GM12878 (cell line): ENCODE measurements around the gene HRCT1. TPM values are rescaled to one million over a fixed set of nuclear protein-coding genes. Genes with fewer than 3 reads are reported as not detected.

ENCODE experiments used
- ATAC-seq: fragments of 200-7000 bp; cut with Tn5 transposase; 3 replicates; pipeline ENCODE4 v1.9.1; 2020; ENCODE audit warnings: mild to moderate bottlenecking, moderate library complexity
- BruUV-seq: library from RNA; stranded (reverse); fragments of 400-500 nt; replicated peaks from 2 replicates; lab custom pipeline; 2021; lab: Mats Ljungman, UMichigan
- CTCF ChIA-PET: fragments of 300-600 bp; sonication (Branson Sonifier 250); formaldehyde crosslinking; extraction: SDS; loops from one replicate; lab custom pipeline; 2021; ENCODE audit warnings: inconsistent platforms; lab: Yijun Ruan, JAX
- POLR2A ChIA-PET: fragments of 350-600 bp; formaldehyde crosslinking; extraction: SDS; loops from one replicate; lab custom pipeline; 2021; ENCODE audit warnings: inconsistent platforms; lab: Charles Lee
- RAD21 ChIA-PET: fragments of 300-600 bp; sonication (Branson Sonifier 250); formaldehyde crosslinking; loops from one replicate; lab custom pipeline; 2023; ENCODE audit warnings: antibody characterized with exemption; ENCODE audit not compliant: unreplicated experiment; lab: Charles Lee
- SMC1A ChIA-PET: fragments of 300-600 bp; sonication (Branson Sonifier 250); formaldehyde crosslinking; loops from one replicate; lab custom pipeline; 2023; ENCODE audit not compliant: unreplicated experiment, uncharacterized antibody; lab: Charles Lee
- DNase-seq: peaks from one replicate; pipeline ENCODE4 v3.0.0-alpha.2; 2011; ENCODE audit warnings: low read depth, low spot score
- FAIRE-seq: peaks from 3 replicates; lab custom pipeline; 2011; peaks lifted over from hg19 to GRCh38; lab: Jason Lieb, UNC
- H2AFZ ChIP-seq: 2 replicates; pipeline ENCODE4 v1.6.0; 2011; ENCODE audit warnings: low read depth, low read length, control low read depth; ENCODE audit not compliant: control insufficient read depth
- H3K27ac ChIP-seq: 2 replicates; pipeline ENCODE4 v1.5.1; 2011; ENCODE audit warnings: control low read depth; ENCODE audit not compliant: control insufficient read depth, insufficient read depth
- H3K27me3 ChIP-seq, 2 experiments: replicated peaks in 1 of 2; 2 replicates each; pipeline versions ENCODE4 v1.6.0 to v1.6.1; 2011; ENCODE audit warnings: low read length in 1 of 2; ENCODE audit not compliant: control insufficient read depth in 2 of 2, insufficient read depth in 2 of 2
- H3K36me3 ChIP-seq, 2 experiments: 2 replicates each; pipeline ENCODE4 v1.5.1; 2011; ENCODE audit warnings: low read length in 1 of 2; ENCODE audit not compliant: control insufficient read depth in 2 of 2, insufficient read depth in 2 of 2
- H3K4me1 ChIP-seq: 2 replicates; pipeline ENCODE4 v1.6.1; 2011; ENCODE audit warnings: mild to moderate bottlenecking, low read length, moderate library complexity, mixed read lengths; ENCODE audit not compliant: control insufficient read depth, insufficient read depth
- H3K4me2 ChIP-seq: 2 replicates; pipeline ENCODE4 v1.6.0; 2011; ENCODE audit warnings: control low read depth; ENCODE audit not compliant: control insufficient read depth, insufficient read depth
- H3K4me3 ChIP-seq: fragments of 200-600 bp; sonication (generic); 2 replicates; pipeline ENCODE4 v1.5.1; 2016
- H3K79me2 ChIP-seq: 2 replicates; pipeline ENCODE4 v1.6.0; 2011; ENCODE audit warnings: low read length; ENCODE audit not compliant: control insufficient read depth, insufficient read depth
- H3K9ac ChIP-seq: 2 replicates; pipeline ENCODE4 v1.8.0; 2011; ENCODE audit warnings: low read length, control low read depth, mixed read lengths; ENCODE audit not compliant: control insufficient read depth, insufficient read depth
- H3K9me3 ChIP-seq: replicated peaks from 3 replicates; pipeline ENCODE4 v1.5.1; 2011; ENCODE audit warnings: mild to moderate bottlenecking, low read length; ENCODE audit not compliant: control insufficient read depth, insufficient read depth
- H4K20me1 ChIP-seq: 2 replicates; pipeline ENCODE4 v1.6.0; 2011; ENCODE audit not compliant: control insufficient read depth, insufficient read depth
- BACH1 ChIP-seq: fragments of 450-650 bp; IDR thresholded peaks from 2 replicates; pipeline ENCODE4 v1.6.1; 2017; ENCODE audit warnings: mild to moderate bottlenecking, borderline replicate concordance
- JUNB ChIP-seq: IDR thresholded peaks from 2 replicates; pipeline ENCODE4 v1.6.1; 2016; ENCODE audit warnings: antibody characterized with exemption, mild to moderate bottlenecking
- MTA3 ChIP-seq: IDR thresholded peaks from 2 replicates; pipeline ENCODE4 v1.6.1; 2012; ENCODE audit warnings: low read length, inconsistent platforms, borderline replicate concordance
- NFXL1 ChIP-seq: fragments of 450-650 bp; IDR thresholded peaks from 2 replicates; pipeline ENCODE4 v1.6.1; 2017; ENCODE audit warnings: antibody characterized with exemption, mild to moderate bottlenecking, borderline replicate concordance
- NR2F1 ChIP-seq: fragments of 450-650 bp; conservative IDR thresholded peaks from 2 replicates; pipeline ENCODE4 v1.6.1; 2017; ENCODE audit warnings: mild to moderate bottlenecking
- SRF ChIP-seq, 2 experiments: IDR thresholded peaks; 2 replicates each; pipeline ENCODE4 v1.6.1; 2011; ENCODE audit warnings: low read depth in 2 of 2, low read length in 2 of 2, mild to moderate bottlenecking in 1 of 2, moderate library complexity in 1 of 2
- STAT3 ChIP-seq: IDR thresholded peaks from 2 replicates; pipeline ENCODE4 v1.6.1; 2011; ENCODE audit warnings: low read depth, low read length, improper control_type of control experiment
- WGBS: methylation state at CpG from one replicate; pipeline ENCODE4 v1.1.6; 2016; ENCODE audit warnings: low lambda C conversion rate; ENCODE audit not compliant: insufficient replicate concordance, insufficient coverage; ENCODE audit errors: missing lambda C conversion rate; 5-methylcytosine and 5-hydroxymethylcytosine counted together
- in situ Hi-C: fragments of 300-500 bp; cut with MboI; formaldehyde crosslinking; loops from 9 replicates; pipeline ENCODE4 v1.14.3; 2018; ENCODE audit warnings: mixed read lengths
- intact Hi-C: fragments of 100-400 bp; cut with micrococcal nuclease; formaldehyde crosslinking; loops from one replicate; pipeline ENCODE4 v1.14.2; 2022; ENCODE audit not compliant: unreplicated experiment
- polyA plus RNA-seq, 11 experiments: library from polyadenylated mRNA; depleted of rRNA in 4 of 11; unstranded in 6 of 11; stranded (reverse) in 5 of 11; fragments of >200 nt; fragmentation: Nextera tagmentation in 4 of 11; fragmentation: Illumina TruSeq in 1 of 11; extraction: Ambion mirVana in 4 of 11; extraction: Trizol in 1 of 11; gene quantifications; 1 replicate in 1 of 11; 2 replicates in 10 of 11; pipeline versions ENCODE4 v1.2.1 to v1.2.3, GENCODE V29; 2011 to 2016; ENCODE audit warnings: inconsistent platforms in 2 of 11, missing spikeins in 2 of 11, low read depth in 1 of 11
- total RNA-seq, 4 experiments: library from RNA; depleted of rRNA in 3 of 4; stranded (reverse); fragments of >200 nt in 3 of 4; fragmentation: Illumina TruSeq in 1 of 4; extraction: Trizol in 1 of 4; gene quantifications; 2 replicates each; pipeline versions ENCODE4 v1.2.1 to v1.2.3, GENCODE V29; 2013 to 2021
- TF ChIP-seq, protein P1 (sequence below): IDR thresholded peaks from 2 replicates; pipeline ENCODE4 v1.6.1; 2011; ENCODE audit warnings: mild to moderate bottlenecking, low read depth, low read length, moderate library complexity; ENCODE audit not compliant: insufficient replicate concordance

HRCT1 gene
- total and polyA plus RNA-seq, 10 of the 15 experiments (the other 5 are each of a cell fraction or from before 2014, with no cell fraction given): not detected

DNA sequence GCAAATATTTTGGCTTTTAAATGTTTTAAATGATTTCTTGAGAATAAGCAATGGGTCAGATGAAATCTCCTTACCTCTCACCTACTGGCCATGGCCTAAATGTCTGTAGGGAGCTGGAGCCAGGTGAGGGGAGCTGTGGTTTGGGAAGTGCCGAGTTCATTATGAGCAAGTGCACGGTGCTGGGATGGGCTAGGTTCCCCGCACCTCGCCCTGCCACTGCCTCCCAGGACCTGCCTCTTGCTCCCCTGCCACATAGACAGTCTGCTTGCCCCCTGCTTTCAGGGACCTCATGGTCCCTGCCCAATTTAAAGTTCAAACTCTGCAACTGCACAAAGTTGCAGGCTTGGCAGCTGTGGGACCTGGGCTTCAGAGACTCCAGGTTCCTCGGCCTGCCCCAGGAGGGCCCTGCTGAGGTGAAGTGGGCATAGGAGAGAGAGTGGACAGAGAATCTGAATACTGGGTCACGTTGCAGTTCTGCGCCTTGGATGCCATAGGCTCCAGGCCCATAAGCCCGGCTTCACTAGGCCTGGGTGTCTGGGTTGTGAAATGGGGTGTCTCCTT lies 41.2 kb upstream of the HRCT1 start:
- no peaks in the 10 kb centered on the region for H3K4me1 ChIP-seq
- ChIA-PET CTCF (interaction anchor here (1.4 to 12.7 kb wide), 5 partner anchors 14 to 75 kb away, joined by 3 to 92 read pairs (median 5); partner anchors contain the start of genes FAM221B and TMEM8B), RAD21 (interaction anchor here (1.0 kb wide), 1 partner anchor 12 kb away, joined by 3 read pairs; no protein-coding TSS in a partner anchor), SMC1A (interaction anchor here (0.7 to 2.6 kb wide), 4 partner anchors 14 to 38 kb away, joined by 3 to 11 read pairs (median 4); no protein-coding TSS in a partner anchor)
- no peak overlapping the region for H3K4me3 ChIP-seq
- intact Hi-C loops: no loop called here
- DNase-seq: no peak
- H3K79me2 ChIP-seq: no peaks in the 10 kb centered on the region
- H3K4me2 ChIP-seq: no peak overlapping the region
- H2AFZ ChIP-seq: no peak overlapping the region
- FAIRE-seq: no peak
- no peaks in the 10 kb centered on the region for H4K20me1 ChIP-seq
- in situ Hi-C loops: no loop called here
- H3K9ac ChIP-seq: no peak overlapping the region
- no peak overlapping the region for H3K27ac ChIP-seq
- ATAC-seq: no peak
- no peaks in the 10 kb centered on the region for H3K9me3 ChIP-seq
- WGBS: 81% methylated on average over 8 of the region's 8 CpGs
- no TSS peak for BruUV-seq
- H3K36me3 ChIP-seq: no peaks in the 10 kb centered on the region
- TF ChIP-seq STAT3: no peak
- no peak for TF ChIP-seq NFXL1
- no peak for TF ChIP-seq SRF (IDR thresholded peaks at IDR 0.05; ENCODE audit: low read depth in 2 of 2, low read length in 2 of 2)
- TF ChIP-seq MTA3: no peak
- TF ChIP-seq JUNB: no peak
- TF ChIP-seq BACH1: no peak
- TF ChIP-seq, protein P1, sequence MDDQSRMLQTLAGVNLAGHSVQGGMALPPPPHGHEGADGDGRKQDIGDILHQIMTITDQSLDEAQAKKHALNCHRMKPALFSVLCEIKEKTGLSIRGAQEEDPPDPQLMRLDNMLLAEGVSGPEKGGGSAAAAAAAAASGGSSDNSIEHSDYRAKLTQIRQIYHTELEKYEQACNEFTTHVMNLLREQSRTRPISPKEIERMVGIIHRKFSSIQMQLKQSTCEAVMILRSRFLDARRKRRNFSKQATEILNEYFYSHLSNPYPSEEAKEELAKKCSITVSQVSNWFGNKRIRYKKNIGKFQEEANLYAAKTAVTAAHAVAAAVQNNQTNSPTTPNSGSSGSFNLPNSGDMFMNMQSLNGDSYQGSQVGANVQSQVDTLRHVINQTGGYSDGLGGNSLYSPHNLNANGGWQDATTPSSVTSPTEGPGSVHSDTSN: no peak
- no peak for TF ChIP-seq NR2F1
- TF ChIP-seq, all 136 proteins: peak for 0
- POLR2A ChIA-PET: no interaction called here
- H3K27me3 ChIP-seq: no peaks in the 10 kb centered on the region
